RCC 7860 (cell line): ENCODE measurements around the gene SUGP2.

Experiments
- DNase-seq: peaks from one replicate; pipeline ENCODE4 v3.0.0-alpha.2; 2015; ENCODE audit warnings: low spot score
- FAIRE-seq: peaks from 2 replicates; lab custom pipeline; 2012; peaks lifted over from hg19 to GRCh38; lab: Jason Lieb, UNC

The SUGP2 gene

GRCh38 chr19:18995804-18996241 lies 37.5 kb downstream of the SUGP2 start:
- FAIRE-seq (no peak), DNase-seq (peak; percentile 41)

- FAIRE-seq (no peak), DNase-seq (no peak)
Measured at GRCh38 chr19:18993115-18993514, 40.2 kb downstream of the SUGP2 start.

GRCh38 chr19:18992696-18993095 lies 40.6 kb downstream of the SUGP2 start:
- FAIRE-seq (no peak), DNase-seq (no peak)

- no peak for DNase-seq
- no peak for FAIRE-seq
Measured at GRCh38 chr19:18991468-18991867, 41.8 kb downstream of the SUGP2 start.

GRCh38 chr19:18991006-18991405 lies 42.3 kb downstream of the SUGP2 start:
- DNase-seq (no peak), FAIRE-seq (no peak)

GRCh38 chr19:18990128-18990708 lies 43.1 kb downstream of the SUGP2 start:
- DNase-seq (no peak), FAIRE-seq (no peak)

GRCh38 chr19:18989316-18989715 lies 44.0 kb downstream of the SUGP2 start:
- FAIRE-seq, result no peak

GRCh38 chr19:18987456-18987855 lies 45.9 kb downstream of the SUGP2 start:
- FAIRE-seq (no peak), DNase-seq (no peak)

More at GRCh38 chr19:18989316-18989715, 44.0 kb downstream of the SUGP2 start:
- DNase-seq, result no peak

- FAIRE-seq, result no peak
Measured at GRCh38 chr19:18985257-18985656, 48.1 kb downstream of the SUGP2 start.

GRCh38 chr19:18984251-18984650 lies 49.1 kb downstream of the SUGP2 start:
- FAIRE-seq (no peak), DNase-seq (no peak)

More at GRCh38 chr19:18985257-18985656, 48.1 kb downstream of the SUGP2 start:
- DNase-seq, result no peak

GRCh38 chr19:18982669-18983068 lies 50.6 kb downstream of the SUGP2 start:
- no peak for FAIRE-seq
- no peak for DNase-seq

GRCh38 chr19:18980432-18981020 lies 52.8 kb downstream of the SUGP2 start:
- no peak for FAIRE-seq
- no peak for DNase-seq

- DNase-seq, result no peak
- no peak for FAIRE-seq
Measured at GRCh38 chr19:18978616-18979015, 54.7 kb downstream of the SUGP2 start.

GRCh38 chr19:18975869-18976268 lies 57.4 kb downstream of the SUGP2 start:
- no peak for DNase-seq
- FAIRE-seq, result no peak

GRCh38 chr19:18975011-18975410 lies 58.3 kb downstream of the SUGP2 start:
- FAIRE-seq (peak; percentile 55), DNase-seq (peak; percentile 57)

GRCh38 chr19:18972851-18973250 lies 60.5 kb downstream of the SUGP2 start:
- FAIRE-seq (no peak), DNase-seq (no peak)

GRCh38 chr19:18972301-18972811 lies 61.0 kb downstream of the SUGP2 start:
- DNase-seq (peak; percentile 15), FAIRE-seq (no peak)

- DNase-seq (no peak), FAIRE-seq (no peak)
Measured at GRCh38 chr19:18969931-18970659, 63.2 kb downstream of the SUGP2 start.

- DNase-seq, result peak; percentile 73
- FAIRE-seq, result peak; percentile 63
Measured at GRCh38 chr19:18967358-18968146, 65.8 kb downstream of the SUGP2 start.

- DNase-seq, result no peak
- FAIRE-seq, result no peak
Measured at GRCh38 chr19:18966307-18966706, 67.0 kb downstream of the SUGP2 start.

GRCh38 chr19:18964121-18964520 lies 69.2 kb downstream of the SUGP2 start:
- DNase-seq (no peak), FAIRE-seq (no peak)
